GM08714 (cell line): ENCODE results near the gene ARL10.

ENCODE experiments used
- H3K4me3 ChIP-seq: fragments of 200-500 bp; sonication (Bioruptor generic); 2 replicates; pipeline ENCODE4 v1.5.1; 2014; ENCODE audit warnings: mild to moderate bottlenecking, low read length, inconsistent platforms
- ZNF274 ChIP-seq: IDR thresholded peaks from 2 replicates; pipeline ENCODE4 v1.6.1; 2012; ENCODE audit warnings: mild to moderate bottlenecking, low read depth, low read length

The ARL10 gene

DNA sequence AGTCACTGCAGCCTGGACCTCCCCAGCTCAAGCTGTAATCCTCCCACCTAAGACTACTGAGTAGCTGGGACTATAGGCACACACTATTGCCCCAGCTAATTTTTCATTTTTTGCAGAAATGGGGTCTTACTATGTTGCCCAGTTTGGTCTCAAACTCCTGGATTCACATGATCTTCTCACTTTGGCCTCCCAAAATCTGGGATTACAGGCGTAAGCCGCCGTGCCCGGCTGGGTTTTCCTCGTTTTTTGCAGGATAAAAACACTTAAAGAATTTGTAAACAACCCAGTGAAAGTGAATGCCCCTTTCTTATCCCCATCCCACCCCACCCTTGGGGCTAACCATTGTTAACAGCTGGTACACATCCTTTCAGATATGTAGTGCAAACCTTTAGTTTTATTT is 43.3 kb downstream of the ARL10 start:
- no peak overlapping the region for H3K4me3 ChIP-seq
- TF ChIP-seq ZNF274: no peak

DNA sequence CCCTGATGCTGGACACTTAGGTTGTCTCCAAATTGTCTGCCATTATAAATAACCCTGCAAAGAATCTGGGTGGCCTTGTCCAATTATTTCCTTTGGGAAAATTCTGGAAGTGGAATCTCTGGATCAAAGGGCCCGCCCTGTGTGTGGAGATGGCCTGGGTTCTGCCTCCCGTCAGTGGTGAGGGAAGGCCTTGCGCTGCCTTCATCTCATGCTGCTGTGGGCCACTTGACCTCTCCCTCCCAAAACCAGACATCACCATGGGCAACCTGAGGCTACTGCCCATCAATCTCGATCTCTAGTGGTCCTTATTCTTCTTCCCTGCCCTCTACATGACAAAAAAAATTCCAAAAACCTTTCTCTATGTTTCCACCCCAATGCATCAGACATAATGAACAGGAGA is 44.5 kb downstream of the ARL10 start:
- H3K4me3 ChIP-seq: no peak overlapping the region
- TF ChIP-seq ZNF274: no peak

DNA sequence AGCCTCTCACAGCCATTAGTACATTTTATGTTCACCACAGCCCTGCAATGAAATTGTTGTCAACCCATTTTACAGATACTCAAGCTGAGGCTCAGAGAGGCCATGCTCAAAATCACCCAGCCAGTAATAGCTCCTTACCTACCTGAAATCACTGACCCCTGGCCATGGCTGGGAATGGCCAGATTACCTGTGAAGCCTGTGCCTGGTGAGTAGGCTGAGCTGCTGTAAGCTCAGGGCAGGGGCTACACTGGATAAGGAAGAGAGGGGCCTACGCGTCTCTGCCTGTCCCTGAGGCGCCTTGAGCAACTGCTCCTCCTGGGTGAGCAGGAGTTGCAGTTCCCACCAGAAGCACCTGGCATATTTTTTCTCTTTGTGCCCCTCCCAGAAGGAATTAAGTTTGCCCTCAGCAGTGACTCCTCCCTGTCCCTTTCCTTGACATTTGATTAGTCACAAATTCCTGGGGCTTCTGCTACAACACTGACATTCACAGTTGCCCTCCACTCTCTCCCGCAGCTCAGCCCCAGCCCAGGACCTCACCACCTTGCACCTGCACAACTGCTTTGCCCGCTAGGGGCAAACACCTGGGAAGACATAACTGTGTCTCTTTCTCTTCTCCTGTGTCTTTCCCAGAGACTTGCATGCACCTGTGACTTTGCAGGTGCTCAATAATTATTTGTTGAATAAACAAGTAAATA is 45.3 kb downstream of the ARL10 start:
- H3K4me3 ChIP-seq: no peak overlapping the region
- no peak for TF ChIP-seq ZNF274

DNA sequence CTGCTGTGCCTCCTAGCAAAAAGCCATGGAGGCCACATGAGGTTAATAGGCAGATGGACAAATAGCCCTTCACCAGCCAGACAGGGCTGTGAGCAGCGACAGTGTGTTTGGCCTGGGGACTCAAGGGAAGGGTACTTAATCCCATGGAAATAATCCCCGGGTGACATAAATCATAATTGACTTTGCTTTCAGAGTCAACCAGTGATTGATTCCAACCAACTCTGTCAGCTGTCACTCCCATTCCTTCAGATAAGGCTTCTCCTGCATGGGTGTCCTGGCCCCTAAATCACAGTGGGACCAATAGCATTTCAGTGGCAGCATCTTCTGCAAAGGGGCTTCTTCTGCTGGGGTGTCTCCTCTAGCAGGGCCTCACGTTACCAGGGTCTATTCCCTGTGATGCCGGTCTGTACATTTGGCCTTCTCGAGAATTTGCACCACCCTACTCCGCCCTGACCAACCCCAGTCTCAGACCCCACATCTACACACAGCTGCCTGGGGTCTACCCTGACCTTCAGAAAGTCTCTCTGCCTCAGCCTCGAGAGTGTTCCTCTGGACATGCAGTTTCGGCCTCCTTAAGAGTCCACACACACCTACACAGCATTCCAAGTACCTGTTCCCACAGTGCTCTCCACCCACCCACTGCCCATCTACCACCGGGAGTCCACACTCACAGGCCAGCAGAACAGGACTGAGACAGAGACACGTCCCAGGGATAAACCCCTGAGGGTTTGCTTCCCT is 47.4 kb downstream of the ARL10 start:
- no peak overlapping the region for H3K4me3 ChIP-seq
- TF ChIP-seq ZNF274: no peak

DNA sequence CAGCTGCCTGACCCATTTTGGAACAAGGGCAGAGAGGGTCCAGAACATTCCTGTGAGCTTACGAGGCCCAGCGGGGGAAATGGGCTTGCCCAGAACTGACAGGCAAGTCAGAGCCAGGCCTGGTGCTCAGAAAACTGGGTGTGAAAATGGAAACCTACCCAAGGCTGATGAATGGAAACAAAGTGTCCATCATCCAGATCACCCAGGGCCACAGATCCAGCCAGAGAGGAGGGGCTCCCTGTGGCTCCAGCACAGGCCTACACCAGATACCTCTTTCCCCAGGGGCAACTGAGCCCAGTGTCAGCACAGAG is 47.9 kb downstream of the ARL10 start:
- no peak for TF ChIP-seq ZNF274
- no peak overlapping the region for H3K4me3 ChIP-seq

DNA sequence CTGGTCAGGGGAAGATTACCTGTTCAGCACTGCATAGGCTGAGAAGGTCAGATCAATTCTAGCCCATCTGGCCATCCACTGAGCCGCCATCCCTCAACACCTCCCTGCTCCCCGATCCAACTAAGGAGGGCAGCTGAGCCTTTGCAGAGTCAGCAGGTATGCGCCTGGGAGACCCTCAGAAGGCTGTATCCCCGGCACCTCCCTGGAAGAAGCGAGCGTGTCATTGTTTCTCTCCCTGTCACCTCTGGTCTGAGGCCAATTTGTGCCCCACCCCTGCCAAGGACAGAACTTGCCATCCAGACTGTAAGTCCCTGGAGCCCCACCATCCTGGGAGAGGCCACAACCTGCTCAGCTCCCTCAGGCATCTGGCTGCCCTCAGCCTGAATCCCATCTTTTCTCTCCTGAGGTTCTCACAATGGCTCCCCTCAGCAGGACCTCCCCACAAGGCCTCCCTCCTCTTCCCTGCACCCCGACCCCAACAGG is 48.5 kb downstream of the ARL10 start:
- no peak for TF ChIP-seq ZNF274

DNA sequence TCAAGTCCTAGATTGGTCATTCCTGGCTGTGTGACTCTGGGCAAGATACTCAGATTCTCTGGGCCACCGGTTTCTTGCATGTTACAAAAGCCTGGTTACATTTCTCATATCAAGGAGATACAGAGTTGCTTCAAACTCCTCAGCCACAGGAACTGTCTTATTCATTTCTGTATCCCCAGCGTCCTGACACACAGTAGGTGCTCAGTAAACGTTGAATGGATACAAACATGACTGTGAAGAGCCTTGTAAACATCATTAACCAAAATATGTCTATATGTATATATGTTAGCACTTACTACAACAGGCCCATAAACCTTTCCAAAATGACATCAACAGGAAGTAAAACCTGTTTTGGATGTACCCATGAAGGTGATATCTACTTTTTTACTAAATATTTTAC is 49.4 kb downstream of the ARL10 start:
- TF ChIP-seq ZNF274: no peak
- no peak overlapping the region for H3K4me3 ChIP-seq

More for the DNA sequence above, 48.5 kb downstream of the ARL10 start:
- no peak overlapping the region for H3K4me3 ChIP-seq

DNA sequence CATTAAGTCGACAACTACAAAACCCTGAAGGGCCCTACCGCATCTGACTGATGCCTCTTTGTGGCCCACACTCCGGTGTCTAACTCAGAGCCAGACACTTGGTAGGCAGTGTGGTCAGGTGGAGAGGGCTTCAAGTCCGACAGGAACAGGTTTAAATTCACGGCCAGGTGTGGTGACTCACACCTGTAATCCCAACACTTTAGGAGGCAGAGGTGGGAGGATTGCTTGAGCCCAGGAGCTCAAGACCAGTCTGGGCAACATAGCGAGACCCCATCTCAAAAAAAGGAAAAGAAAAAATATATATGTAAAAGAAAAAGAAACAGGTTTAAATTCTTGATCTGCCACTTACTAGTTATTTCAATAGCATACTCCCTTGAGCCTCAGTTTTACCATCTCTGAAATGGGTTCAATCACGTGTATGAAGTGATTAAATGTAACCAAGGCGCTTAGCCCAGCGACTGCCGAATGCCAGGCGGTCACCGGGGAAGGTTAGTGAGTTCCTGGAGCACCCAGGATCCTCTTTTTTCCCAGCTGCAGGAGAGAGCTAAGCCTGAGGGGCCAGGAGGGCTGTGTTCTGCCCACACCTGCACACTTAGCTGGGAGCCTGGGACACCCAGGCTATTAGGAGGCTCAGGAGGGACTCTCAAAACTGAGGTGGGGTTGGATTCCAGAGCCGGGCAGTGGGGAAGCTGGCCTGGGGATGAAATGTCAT is 50.1 kb downstream of the ARL10 start:
- TF ChIP-seq ZNF274: no peak
- H3K4me3 ChIP-seq: peak overlapping the region; percentile 81

DNA sequence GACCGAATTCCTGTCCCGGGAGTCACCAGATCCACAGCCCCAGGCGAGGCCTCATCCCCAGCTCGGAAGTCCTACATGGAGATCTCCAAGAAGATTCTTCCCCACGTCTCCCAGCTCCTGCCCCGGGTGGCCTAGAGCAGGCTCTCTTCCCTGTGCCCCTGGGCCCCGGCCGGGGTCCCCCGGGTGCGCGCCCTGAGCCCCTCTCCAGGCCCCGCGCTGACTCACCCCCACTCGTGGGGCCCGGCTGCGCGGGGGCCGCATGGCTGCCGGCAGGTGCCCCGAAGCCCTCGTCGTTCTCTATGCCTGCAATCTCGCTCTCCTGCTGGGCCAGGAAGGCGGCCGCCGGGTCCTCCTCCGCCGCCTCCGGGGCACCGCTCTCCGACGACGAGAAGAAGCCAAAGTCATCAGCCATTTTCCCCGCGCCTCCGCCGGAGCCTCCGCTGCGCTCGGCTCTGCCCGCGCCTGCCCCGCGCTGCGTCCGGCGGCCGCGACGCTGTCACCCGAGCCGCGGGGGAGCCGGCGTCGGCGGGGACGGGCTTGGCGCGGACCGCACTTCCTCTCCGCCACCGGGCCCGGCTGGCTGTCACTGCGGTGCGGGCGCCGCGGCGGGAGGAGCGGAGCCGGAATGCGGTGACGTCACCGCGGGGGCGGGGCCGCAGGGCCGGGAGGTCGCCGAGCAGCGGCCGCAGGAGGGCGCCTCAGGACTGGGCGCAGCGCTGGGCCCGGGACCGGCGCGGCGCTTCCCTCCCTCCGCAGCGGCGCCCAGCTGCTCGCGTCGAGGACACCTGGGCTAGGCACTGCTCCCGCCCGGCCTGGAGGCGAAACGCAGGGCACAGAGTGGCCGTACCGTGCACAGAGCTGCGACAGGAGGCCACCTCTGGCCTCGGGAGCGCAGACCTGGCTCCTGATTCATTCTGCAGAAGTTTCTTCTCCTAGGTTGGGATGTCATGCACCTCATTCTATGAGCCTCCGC is 51.0 kb downstream of the ARL10 start, which contains the start of gene CLTB:
CLTB (minus strand) TSS at position 588 of the 973 bp plus-strand sequence; CDS start at position 412, 176 bp downstream.
- TF ChIP-seq ZNF274: no peak
- H3K4me3 ChIP-seq: peak within 1 kb of the TSS; percentile 81

DNA sequence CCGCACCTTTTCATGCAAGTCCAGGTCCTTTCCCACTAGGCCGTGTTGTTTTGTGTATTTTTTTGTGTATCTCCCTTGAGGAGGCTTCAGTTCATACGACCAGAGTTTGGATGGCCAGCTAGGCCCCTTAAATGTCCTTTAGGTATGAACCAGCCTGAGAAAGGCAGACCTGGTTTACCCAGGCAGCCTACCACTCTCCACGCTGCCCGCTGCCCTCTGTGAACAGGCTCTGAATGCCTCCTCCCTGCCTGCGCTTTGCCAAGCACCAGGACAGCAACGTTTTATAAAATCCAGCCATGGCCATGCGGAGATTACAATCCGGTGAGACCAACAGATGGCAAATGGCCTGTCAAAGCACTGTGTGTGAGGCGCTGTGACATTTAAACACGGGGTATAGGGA is 51.7 kb downstream of the ARL10 start:
- no peak for TF ChIP-seq ZNF274
- peak overlapping the region; percentile 37; the same call in 1 of the 2 replicates for H3K4me3 ChIP-seq

DNA sequence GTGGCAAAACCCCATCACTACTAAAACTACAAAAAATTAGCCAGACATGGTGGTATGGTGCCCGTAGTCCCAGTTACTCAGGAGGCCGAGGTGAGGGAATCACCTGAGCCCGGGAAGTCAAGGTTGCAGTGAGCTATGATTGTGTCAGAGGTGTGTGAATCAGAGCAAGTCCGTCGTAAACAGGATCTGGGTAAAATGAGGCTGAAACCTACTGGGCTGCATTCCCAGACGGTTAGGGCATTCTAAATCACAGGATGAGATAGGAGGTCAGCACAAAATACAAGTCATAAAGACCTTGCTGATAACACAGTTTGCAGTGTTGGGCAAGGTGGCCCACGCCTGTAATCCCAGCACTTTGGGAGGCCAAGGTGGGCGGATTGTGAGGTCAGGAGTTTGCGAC is 53.0 kb downstream of the ARL10 start:
- TF ChIP-seq ZNF274: no peak
- H3K4me3 ChIP-seq: no peak overlapping the region

DNA sequence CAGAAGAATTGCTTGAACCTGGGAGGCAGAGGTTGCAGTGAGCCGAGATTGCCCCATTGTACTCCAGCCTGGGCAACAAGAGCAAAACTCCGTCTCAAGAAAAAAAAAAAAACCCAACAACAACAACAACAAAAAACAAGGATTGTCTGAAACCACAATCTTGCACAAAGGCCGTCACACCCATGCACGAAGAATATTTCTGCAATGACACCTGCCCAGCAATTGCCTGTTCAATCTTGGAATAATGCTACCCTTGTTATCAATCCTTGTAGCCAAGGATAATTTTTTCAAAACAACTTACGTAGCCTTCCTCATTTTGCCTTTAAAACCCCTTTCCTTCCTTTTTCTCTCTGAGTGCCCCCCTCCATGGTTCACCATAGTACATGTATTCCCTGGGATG is 54.8 kb downstream of the ARL10 start:
- H3K4me3 ChIP-seq: no peak overlapping the region
- no peak for TF ChIP-seq ZNF274

DNA sequence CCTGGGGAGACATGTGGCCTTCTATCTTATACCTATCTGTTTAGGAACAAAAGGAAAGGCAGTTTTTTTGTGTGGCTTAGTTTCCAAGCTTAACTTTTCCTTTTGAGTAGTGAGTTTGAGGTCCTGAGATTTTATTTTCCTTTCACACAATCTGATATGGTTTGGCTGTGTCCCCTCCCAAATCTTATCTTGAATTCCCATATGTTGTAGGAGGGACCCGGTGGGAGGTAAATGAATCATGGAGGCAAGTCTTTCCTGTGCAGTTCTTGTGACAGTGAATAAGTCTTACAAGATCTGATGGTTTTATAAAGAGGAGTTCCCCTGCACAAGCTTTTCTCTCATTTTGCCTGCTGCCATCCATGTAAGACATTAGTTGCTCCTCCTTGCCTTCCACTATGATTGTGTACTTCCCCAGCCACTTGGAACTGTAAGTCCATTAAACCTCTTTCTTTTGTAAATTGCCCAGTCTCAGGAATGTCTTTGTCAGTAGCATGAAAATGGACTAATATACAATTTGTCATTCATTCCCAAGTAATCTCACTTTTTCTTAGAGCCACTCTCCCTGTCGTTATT is 55.8 kb downstream of the ARL10 start:
- no peak for TF ChIP-seq ZNF274
- H3K4me3 ChIP-seq: no peak overlapping the region

DNA sequence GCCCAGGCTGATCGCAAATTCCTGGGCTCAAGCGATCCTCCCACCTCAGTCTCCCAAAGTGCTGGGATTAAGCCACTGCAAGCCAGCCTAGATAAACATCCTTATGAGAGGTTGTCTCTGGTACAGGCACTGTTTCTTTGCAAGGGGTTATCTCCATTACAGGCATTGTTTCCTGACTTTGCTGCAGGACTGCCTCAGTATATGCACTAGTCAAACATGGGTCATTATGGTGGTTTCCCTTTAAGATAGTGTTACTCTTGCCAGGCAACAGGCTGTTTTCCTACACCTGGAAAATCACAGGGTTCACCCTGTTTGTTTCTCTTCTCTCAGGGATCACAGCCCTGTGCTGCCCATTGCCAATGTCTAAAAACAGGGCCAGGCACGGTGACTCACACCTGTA is 58.9 kb downstream of the ARL10 start:
- no peak overlapping the region for H3K4me3 ChIP-seq
- TF ChIP-seq ZNF274: no peak
